Measurements from ENCODE around the gene TAAR8. TPM values are rescaled to one million over a fixed set of nuclear protein-coding genes. Genes with fewer than 3 reads are reported as not detected.
"Not testable (repeated sequence)": the region's sequence is repeated elsewhere in the genome, so short reads cannot be mapped to it uniquely, and the experiment has no call there.

The TAAR8 gene
- not detected in 2 replicates for total RNA-seq (2014; rRNA removed)
- polyA plus RNA-seq (2012), result not detected

- DNase-seq (ENCODE audit: low read depth), result no peak
Observed at GRCh38 chr6:132552372-132552771, at the start of gene TAAR8. Gene TAAR8, plus strand, starts transcription at chr6:132552672. Its CDS starts 21 bp downstream, at chr6:132552693.

- no peak for DNase-seq (ENCODE audit: low read depth)
Observed at GRCh38 chr6:132504757-132505156, 47.7 kb upstream of the TAAR8 start.

- no peak for DNase-seq (ENCODE audit: low read depth)
Observed at GRCh38 chr6:132505158-132505557, 47.3 kb upstream of the TAAR8 start.

- DNase-seq (ENCODE audit: low read depth), result no peak
Observed at GRCh38 chr6:132506461-132506860, 46.0 kb upstream of the TAAR8 start.

GRCh38 chr6:132506869-132507808, 45.3 kb upstream of the TAAR8 start:
- no peak for DNase-seq (ENCODE audit: low read depth)

- peak; percentile 15 for DNase-seq (ENCODE audit: low read depth)
Observed at GRCh38 chr6:132511210-132511830, 41.2 kb upstream of the TAAR8 start.

GRCh38 chr6:132511831-132512220, 40.6 kb upstream of the TAAR8 start:
- no peak for DNase-seq (ENCODE audit: low read depth)

GRCh38 chr6:132512342-132512637, 40.2 kb upstream of the TAAR8 start:
- DNase-seq (ENCODE audit: low read depth), result no peak

GRCh38 chr6:132512638-132513632, 39.5 kb upstream of the TAAR8 start, which contains the start of gene STX7:
Gene STX7, minus strand, starts transcription at chr6:132513116. Its CDS starts 9,586 bp downstream, at chr6:132503530.
- DNase-seq (ENCODE audit: low read depth), result peak; percentile 85

- no peak for DNase-seq (ENCODE audit: low read depth)
Observed at GRCh38 chr6:132513831-132514545, 38.5 kb upstream of the TAAR8 start.

GRCh38 chr6:132515386-132515785, 37.1 kb upstream of the TAAR8 start:
- no peak for DNase-seq (ENCODE audit: low read depth)

- DNase-seq (ENCODE audit: low read depth), result no peak
Observed at GRCh38 chr6:132520953-132521352, 31.5 kb upstream of the TAAR8 start.

- DNase-seq (ENCODE audit: low read depth), result no peak
Observed at GRCh38 chr6:132524646-132525045, 27.8 kb upstream of the TAAR8 start.

- DNase-seq (ENCODE audit: low read depth), result no peak
Observed at GRCh38 chr6:132525866-132526265, 26.6 kb upstream of the TAAR8 start.

GRCh38 chr6:132526461-132526860, 26.0 kb upstream of the TAAR8 start:
- DNase-seq (ENCODE audit: low read depth), result no peak

GRCh38 chr6:132527791-132528190, 24.7 kb upstream of the TAAR8 start:
- DNase-seq (ENCODE audit: low read depth), result peak; percentile 50

- peak; percentile 50 for DNase-seq (ENCODE audit: low read depth)
Observed at GRCh38 chr6:132530293-132530974, 22.0 kb upstream of the TAAR8 start.

- not testable (repeated sequence) for DNase-seq (ENCODE audit: low read depth)
Observed at GRCh38 chr6:132534546-132534945, 17.9 kb upstream of the TAAR8 start.

- no peak for DNase-seq (ENCODE audit: low read depth)
Observed at GRCh38 chr6:132537145-132537544, 15.3 kb upstream of the TAAR8 start.

- no peak for DNase-seq (ENCODE audit: low read depth)
Observed at GRCh38 chr6:132537977-132538376, 14.5 kb upstream of the TAAR8 start, which contains the start of gene TAAR9. Gene TAAR9, plus strand, starts transcription at chr6:132538277. Its CDS starts 13 bp downstream, at chr6:132538290.
